ENCODE data around the gene NFATC1.
"Not testable (repeated sequence)": the region's sequence is repeated elsewhere in the genome, so short reads cannot be mapped to it uniquely, and the experiment has no call there.

The NFATC1 gene

GRCh38 chr18:79503406-79503805 is 107.7 kb downstream of the NFATC1 start:
- no peak overlapping the region for H3K4me3 ChIP-seq (ENCODE audit: low read depth, low read length)

GRCh38 chr18:79504034-79504433 is 108.3 kb downstream of the NFATC1 start:
- no peak overlapping the region for H3K4me3 ChIP-seq (ENCODE audit: low read depth, low read length)

- H3K4me3 ChIP-seq (ENCODE audit: low read depth, low read length) = not testable (repeated sequence)
Observed at GRCh38 chr18:79504495-79504894, 108.8 kb downstream of the NFATC1 start.

- not testable (repeated sequence) for H3K4me3 ChIP-seq (ENCODE audit: low read depth, low read length)
Observed at GRCh38 chr18:79505465-79505864, 109.7 kb downstream of the NFATC1 start.

DNA sequence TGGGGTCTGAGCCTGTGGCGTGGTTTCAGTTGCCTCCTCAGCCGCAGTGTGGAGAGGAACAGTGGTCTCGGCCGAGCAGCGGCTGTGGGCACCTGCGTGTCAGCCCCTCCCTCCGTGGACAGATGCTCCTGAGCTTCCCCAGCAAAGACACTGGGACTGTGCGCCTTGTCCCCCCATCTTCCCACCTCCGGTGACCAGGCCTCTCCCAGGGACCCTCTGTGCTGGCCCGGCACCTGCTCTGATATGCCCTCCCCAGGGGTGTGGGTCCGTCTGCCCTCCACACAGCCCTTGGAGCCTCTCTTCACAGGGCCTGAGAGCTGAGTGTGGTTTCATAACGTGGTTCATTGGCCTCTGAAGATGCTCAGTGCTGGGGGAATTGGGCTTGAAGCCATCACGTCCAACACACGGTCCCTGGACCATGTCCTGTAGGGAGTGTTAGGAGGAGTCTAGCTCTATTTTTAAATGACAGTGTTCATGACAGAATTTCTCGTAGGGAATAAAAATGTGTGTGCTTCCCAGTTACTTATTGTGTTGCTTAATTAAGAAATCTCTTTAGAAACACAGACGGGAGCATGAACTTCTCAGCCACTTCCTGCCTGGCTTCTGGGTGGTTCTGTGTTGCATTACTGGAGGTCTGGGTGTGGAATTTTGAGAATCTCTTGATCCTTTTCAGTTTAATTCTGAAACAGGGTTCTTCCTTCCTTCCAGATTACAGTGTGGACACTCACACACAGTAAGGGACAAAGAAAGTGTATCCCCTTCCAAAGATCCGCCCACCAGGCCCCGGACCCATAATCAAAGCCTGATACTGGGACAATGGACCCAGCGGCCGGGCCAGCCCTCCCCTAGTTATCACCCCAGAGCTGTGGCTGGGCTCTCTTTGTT is 110.7 kb downstream of the NFATC1 start:
- no peak overlapping the region for H3K4me3 ChIP-seq (ENCODE audit: low read depth, low read length)

DNA sequence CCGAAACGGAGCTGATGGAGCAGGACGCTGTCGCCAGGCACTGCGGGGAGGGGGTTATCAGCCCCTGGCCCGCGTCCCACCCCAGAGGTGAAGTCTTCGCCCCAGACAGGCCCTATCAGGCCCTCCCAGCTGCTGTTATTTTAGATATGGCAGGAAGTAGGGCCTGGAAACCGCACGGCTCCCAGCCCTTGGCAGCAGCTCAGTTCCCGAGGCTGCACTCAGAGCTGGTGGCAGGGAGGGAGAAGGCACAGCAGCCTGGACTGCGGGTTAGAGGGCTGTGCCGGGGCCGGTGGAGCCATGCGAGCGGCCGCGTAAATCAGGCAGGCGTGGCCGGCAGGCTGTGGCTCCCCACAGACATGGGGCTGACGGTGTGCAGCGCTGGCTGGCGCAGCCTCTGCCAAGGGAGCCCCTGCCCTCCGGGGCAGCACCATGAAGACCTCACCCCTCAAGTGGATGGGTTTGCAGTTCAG is 111.4 kb downstream of the NFATC1 start:
- no peak overlapping the region for H3K4me3 ChIP-seq (ENCODE audit: low read depth, low read length)

- no peak overlapping the region for H3K4me3 ChIP-seq (ENCODE audit: low read depth, low read length)
Observed at GRCh38 chr18:79507546-79508480, 112.1 kb downstream of the NFATC1 start.

- no peak overlapping the region for H3K4me3 ChIP-seq (ENCODE audit: low read depth, low read length)
Observed at GRCh38 chr18:79508565-79509535, 113.1 kb downstream of the NFATC1 start.

DNA sequence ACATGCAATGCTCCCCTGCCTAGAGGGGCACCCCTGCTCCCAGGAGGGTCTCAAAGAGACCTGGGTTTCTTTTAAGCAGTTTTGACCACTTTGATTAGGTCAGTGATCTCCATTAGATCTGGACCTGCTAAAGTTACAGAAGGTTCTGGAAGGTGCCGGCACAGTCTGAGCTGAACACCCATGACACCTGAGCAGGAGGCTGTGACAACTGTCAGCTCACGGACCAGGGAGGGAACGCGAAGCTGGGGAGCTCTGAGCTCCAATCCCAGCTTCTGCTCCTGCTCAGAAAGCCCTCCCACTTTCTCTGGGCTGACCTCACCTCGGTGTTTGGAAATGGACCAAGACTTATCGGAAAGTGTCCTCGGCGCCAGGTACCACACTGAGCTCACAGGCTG is 113.8 kb downstream of the NFATC1 start:
- H3K4me3 ChIP-seq (ENCODE audit: low read depth, low read length) = no peak overlapping the region

DNA sequence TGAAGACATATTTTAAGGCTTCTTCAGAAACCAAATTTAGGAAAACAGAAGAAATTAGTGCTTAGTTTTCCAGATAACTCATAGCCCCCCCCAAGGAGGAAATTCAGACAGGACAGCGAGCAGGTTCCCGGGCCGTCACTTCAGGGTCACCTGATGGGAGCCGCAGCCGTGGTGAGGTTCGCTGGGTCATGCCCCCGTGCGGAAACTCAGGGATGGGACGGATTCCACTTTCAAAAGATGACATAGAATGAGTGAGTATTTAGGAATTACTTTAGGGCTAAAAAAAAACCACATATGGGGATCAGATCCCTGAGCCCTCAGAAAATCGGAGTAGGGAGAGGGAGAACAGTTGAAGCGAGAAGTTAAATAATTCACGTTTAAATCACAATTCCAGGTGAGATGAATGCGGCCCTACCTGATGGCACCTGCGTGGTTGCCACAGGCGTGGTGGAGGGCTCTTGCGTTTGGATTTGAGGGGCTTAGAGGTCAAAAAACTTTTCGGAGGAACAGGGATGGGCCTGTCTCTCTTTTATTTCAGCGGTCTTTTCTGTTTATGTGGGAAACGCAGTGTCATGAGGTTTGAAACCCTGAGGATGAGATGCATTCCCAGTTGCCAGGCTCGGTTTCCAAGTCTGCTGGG is 114.4 kb downstream of the NFATC1 start:
- no peak overlapping the region for H3K4me3 ChIP-seq (ENCODE audit: low read depth, low read length)

GRCh38 chr18:79510731-79511241 is 115.1 kb downstream of the NFATC1 start:
- no peak overlapping the region for H3K4me3 ChIP-seq (ENCODE audit: low read depth, low read length)

- H3K4me3 ChIP-seq (ENCODE audit: low read depth, low read length) = no peak overlapping the region
Observed at GRCh38 chr18:79511271-79511670, 115.5 kb downstream of the NFATC1 start.

GRCh38 chr18:79511671-79512301 is 116.1 kb downstream of the NFATC1 start:
- no peak overlapping the region for H3K4me3 ChIP-seq (ENCODE audit: low read depth, low read length)

- H3K4me3 ChIP-seq (ENCODE audit: low read depth, low read length) = no peak overlapping the region
Observed at GRCh38 chr18:79512461-79513380, 117.0 kb downstream of the NFATC1 start.

GRCh38 chr18:79513381-79514081 is 117.8 kb downstream of the NFATC1 start:
- H3K4me3 ChIP-seq (ENCODE audit: low read depth, low read length) = no peak overlapping the region

DNA sequence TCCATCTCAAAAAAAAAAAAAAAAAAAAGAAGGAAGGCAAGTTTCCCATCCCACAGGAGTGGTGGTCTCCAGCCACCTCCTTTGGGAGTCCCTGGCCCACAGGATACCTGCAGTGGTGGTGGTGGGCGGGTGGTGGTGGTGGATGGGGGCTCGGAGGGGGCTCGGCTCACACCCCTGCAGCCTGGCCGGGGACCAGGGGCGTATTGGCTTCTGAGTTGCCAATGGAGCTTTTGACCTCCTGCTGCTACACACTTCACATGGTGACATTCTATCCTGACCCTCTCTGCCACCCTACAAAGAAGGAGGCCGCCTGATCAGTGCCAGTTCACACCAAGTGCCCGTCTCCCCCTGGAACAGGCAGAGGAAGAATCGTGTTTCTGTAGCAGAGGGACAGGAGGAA is 119.6 kb downstream of the NFATC1 start:
- no peak overlapping the region for H3K4me3 ChIP-seq (ENCODE audit: low read depth, low read length)

- H3K4me3 ChIP-seq (ENCODE audit: low read depth, low read length) = no peak overlapping the region
Observed at GRCh38 chr18:79515944-79516351, 120.2 kb downstream of the NFATC1 start.

Measured in iPS-11a (cell line).